NOMO-1 treated with DMSO at 0.1 percent for 48 hours (cell line): ENCODE measurements around the gene ATP10D.

Source experiments
- DNase-seq: peaks from one replicate; lab custom pipeline; 2025; ENCODE audit not compliant: unreplicated experiment; lab: John Stamatoyannopoulos, UW

ATP10D gene

GRCh38 chr4:47577779-47578553 is 92.9 kb downstream of the ATP10D start:
- DNase-seq = no peak

GRCh38 chr4:47579235-47579634 is 94.2 kb downstream of the ATP10D start:
- DNase-seq = no peak

- DNase-seq = no peak
These were observed 105.2 kb downstream of the ATP10D start for GRCh38 chr4:47590325-47590724.

GRCh38 chr4:47597696-47598095 is 112.6 kb downstream of the ATP10D start:
- DNase-seq = no peak

GRCh38 chr4:47598320-47598719 is 113.2 kb downstream of the ATP10D start:
- DNase-seq = no peak

GRCh38 chr4:47598896-47599295 is 113.8 kb downstream of the ATP10D start:
- no peak for DNase-seq

- DNase-seq = no peak
These were observed 121.4 kb downstream of the ATP10D start for GRCh38 chr4:47606482-47606881.

GRCh38 chr4:47612116-47613023 is 127.3 kb downstream of the ATP10D start:
- no peak for DNase-seq

- no peak for DNase-seq
These were observed 130.3 kb downstream of the ATP10D start for GRCh38 chr4:47615385-47615784.

- DNase-seq = no peak
These were observed 132.5 kb downstream of the ATP10D start for GRCh38 chr4:47617607-47618006.

GRCh38 chr4:47619691-47620090 is 134.6 kb downstream of the ATP10D start:
- DNase-seq = no peak

GRCh38 chr4:47621181-47621580 is 136.1 kb downstream of the ATP10D start:
- no peak for DNase-seq

- no peak for DNase-seq
These were observed 139.0 kb downstream of the ATP10D start for GRCh38 chr4:47624031-47624441.

GRCh38 chr4:47631161-47631560 is 146.1 kb downstream of the ATP10D start:
- no peak for DNase-seq

- DNase-seq = no peak
These were observed 154.5 kb downstream of the ATP10D start for GRCh38 chr4:47639531-47639930.

- DNase-seq = no peak
These were observed 155.8 kb downstream of the ATP10D start for GRCh38 chr4:47640911-47641310.

- no peak for DNase-seq
These were observed 156.7 kb downstream of the ATP10D start for GRCh38 chr4:47641755-47642154.

GRCh38 chr4:47642191-47642830 is 157.2 kb downstream of the ATP10D start:
- no peak for DNase-seq
